Measurements from ENCODE around the gene MYO1H.

The MYO1H gene

GRCh38 chr12:109495012-109495411 lies 147.3 kb downstream of the MYO1H start:
- Histone ChIP-seq H3K9ac (ENCODE audit: insufficient read length) (no peak overlapping the region), H3K4me3 (no peak overlapping the region), H3K36me3 (ENCODE audit: insufficient read depth, low read length) (peaks cover 41% of the 10 kb centered on the region), H3K9me3 (ENCODE audit: low read depth, low read length) (no peaks in the 10 kb centered on the region), H3K27ac (no peak overlapping the region)
- no peak for DNase-seq (ENCODE audit: low read depth, low spot score)
- TF ChIP-seq EZH2 (IDR thresholded peaks at IDR 0.05) (no peak), POLR2AphosphoS5 (IDR thresholded peaks at IDR 0.05; ENCODE audit: borderline replicate concordance, low read depth, low read length) (no peak), FOXP2 (optimal IDR thresholded peaks at IDR 0.05; ENCODE audit: control extremely low read depth, extremely low read length, insufficient read depth) (no peak)

GRCh38 chr12:109496306-109496705 lies 148.6 kb downstream of the MYO1H start:
- DNase-seq (ENCODE audit: low read depth, low spot score), result no peak
- no peak overlapping the region for H3K4me3 ChIP-seq
- no peak for TF ChIP-seq FOXP2 (optimal IDR thresholded peaks at IDR 0.05; ENCODE audit: control extremely low read depth, extremely low read length, insufficient read depth)
- no peak for TF ChIP-seq EZH2 (IDR thresholded peaks at IDR 0.05)
- TF ChIP-seq POLR2AphosphoS5 (IDR thresholded peaks at IDR 0.05; ENCODE audit: borderline replicate concordance, low read depth, low read length), result no peak
- no peak overlapping the region for H3K27ac ChIP-seq
- H3K9ac ChIP-seq (ENCODE audit: insufficient read length), result no peak overlapping the region
- H3K9me3 ChIP-seq (ENCODE audit: low read depth, low read length), result no peaks in the 10 kb centered on the region
- peaks cover 38% of the 10 kb centered on the region for H3K36me3 ChIP-seq (ENCODE audit: insufficient read depth, low read length)

- no peak overlapping the region for H3K27ac ChIP-seq
- H3K36me3 ChIP-seq (ENCODE audit: insufficient read depth, low read length), result peaks cover 36% of the 10 kb centered on the region
- TF ChIP-seq EZH2 (IDR thresholded peaks at IDR 0.05) (no peak), FOXP2 (optimal IDR thresholded peaks at IDR 0.05; ENCODE audit: control extremely low read depth, extremely low read length, insufficient read depth) (no peak), POLR2AphosphoS5 (IDR thresholded peaks at IDR 0.05; ENCODE audit: borderline replicate concordance, low read depth, low read length) (no peak)
- H3K9me3 ChIP-seq (ENCODE audit: low read depth, low read length), result no peaks in the 10 kb centered on the region
- no peak overlapping the region for H3K9ac ChIP-seq (ENCODE audit: insufficient read length)
- DNase-seq (ENCODE audit: low read depth, low spot score), result no peak
- H3K4me3 ChIP-seq, result no peak overlapping the region
These were observed 150.0 kb downstream of the MYO1H start for GRCh38 chr12:109497675-109498074.

Data from SK-N-MC (cell line).